CD14-positive monocyte (primary cell): Measurements from ENCODE around the gene IGFN1. TPM values are rescaled to one million over a fixed set of nuclear protein-coding genes. Genes with fewer than 3 reads are reported as not detected.
A peak's percentile ranks its signal among the peaks of the same experiment; 100 is the strongest.

ENCODE experiments used
- DNase-seq, 3 donors: peaks; one replicate each; pipeline ENCODE4 v3.0.0-alpha.2; 2011 to 2022
- H2AFZ ChIP-seq: 2 replicates; pipeline ENCODE4 v1.6.0; 2012; ENCODE audit warnings: mild to moderate bottlenecking, low read depth, low read length, inconsistent platforms; ENCODE audit not compliant: insufficient read depth, poor library complexity, severe bottlenecking
- H3K27ac ChIP-seq, 2 donors: 1 replicate in 1 of 2; 2 replicates in 1 of 2; pipeline ENCODE4 v1.5.1; 2012 to 2013; ENCODE audit warnings: low read length in 2 of 2, control low read depth in 1 of 2, inconsistent platforms in 1 of 2, low read depth in 1 of 2, mild to moderate bottlenecking in 1 of 2
- H3K27me3 ChIP-seq, 2 donors: one replicate each; pipeline versions ENCODE4 v1.6.0 to v1.6.1; 2011 to 2013; ENCODE audit warnings: low read length in 2 of 2; ENCODE audit not compliant: control insufficient read depth in 2 of 2, insufficient read depth in 2 of 2
- H3K36me3 ChIP-seq, 2 donors: replicated peaks in 1 of 2; 1 replicate in 1 of 2; 2 replicates in 1 of 2; pipeline versions ENCODE4 v1.5.1 to v1.6.1; 2012 to 2013; ENCODE audit warnings: low read length in 2 of 2, control low read depth in 1 of 2, inconsistent platforms in 1 of 2, mild to moderate bottlenecking in 1 of 2; ENCODE audit not compliant: insufficient read depth in 2 of 2, control insufficient read depth in 1 of 2
- H3K4me1 ChIP-seq, 2 donors: 1 replicate in 1 of 2; 2 replicates in 1 of 2; pipeline versions ENCODE4 v1.5.1 to v1.6.1; 2012 to 2013; ENCODE audit warnings: low read length in 2 of 2, control low read depth in 1 of 2, inconsistent platforms in 1 of 2, mild to moderate bottlenecking in 1 of 2, moderate library complexity in 1 of 2; ENCODE audit not compliant: insufficient read depth in 2 of 2, control insufficient read depth in 1 of 2
- H3K4me2 ChIP-seq: replicated peaks from 2 replicates; pipeline ENCODE3; 2012; ENCODE audit warnings: low read length, moderate library complexity, mild to moderate bottlenecking; ENCODE audit not compliant: poor library complexity, severe bottlenecking; ENCODE audit errors: extremely low read depth
- H3K4me3 ChIP-seq, 3 experiments: fragments of 200-600 bp in 1 of 3; sonication (generic) in 1 of 3; replicated peaks in 1 of 3; 1 replicate in 2 of 3; 2 replicates in 1 of 3; pipeline ENCODE4 v1.5.1; 2011 to 2013; ENCODE audit warnings: low read length in 3 of 3, mild to moderate bottlenecking in 3 of 3, control low read depth in 2 of 3, low read depth in 2 of 3, inconsistent platforms in 1 of 3, moderate library complexity in 1 of 3
- H3K79me2 ChIP-seq: 2 replicates; pipeline ENCODE4 v1.6.0; 2012; ENCODE audit warnings: mild to moderate bottlenecking, control low read depth, inconsistent platforms, low read length, moderate library complexity; ENCODE audit not compliant: insufficient read depth
- H3K9ac ChIP-seq: 2 replicates; pipeline ENCODE4 v1.6.0; 2017; ENCODE audit warnings: low read length, mild to moderate bottlenecking; ENCODE audit not compliant: insufficient read depth, poor library complexity, severe bottlenecking
- H3K9me3 ChIP-seq, 2 donors: replicated peaks in 1 of 2; 1 replicate in 1 of 2; 2 replicates in 1 of 2; pipeline versions ENCODE4 v1.5.1 to v1.6.1; 2012 to 2013; ENCODE audit warnings: low read length in 2 of 2, control low read depth in 1 of 2; ENCODE audit not compliant: control insufficient read depth in 1 of 2, insufficient read depth in 1 of 2
- H4K20me1 ChIP-seq: 2 replicates; pipeline ENCODE4 v1.6.0; 2012; ENCODE audit warnings: mild to moderate bottlenecking, low read length, control low read depth, moderate library complexity; ENCODE audit not compliant: insufficient read depth
- H3K27ac Mint-ChIP-seq, 7 donors: one replicate each; pipeline ENCODE4 v1.8.0; 2020; ENCODE audit warnings: mild to moderate bottlenecking in 7 of 7, mixed read lengths in 7 of 7, moderate library complexity in 6 of 7, inconsistent platforms in 2 of 7
- H3K27me3 Mint-ChIP-seq, 3 donors: one replicate each; pipeline ENCODE4 v1.8.0; 2021 to 2022; ENCODE audit warnings: low read depth in 3 of 3, mild to moderate bottlenecking in 3 of 3, mixed read lengths in 3 of 3, moderate library complexity in 3 of 3, inconsistent platforms in 1 of 3
- H3K36me3 Mint-ChIP-seq, 2 donors: one replicate each; pipeline ENCODE4 v1.8.0; 2020; ENCODE audit warnings: mixed read lengths in 2 of 2, inconsistent platforms in 1 of 2, mild to moderate bottlenecking in 1 of 2
- H3K4me1 Mint-ChIP-seq: one replicate; pipeline ENCODE4 v1.8.0; 2020; ENCODE audit warnings: mild to moderate bottlenecking, mixed read lengths
- H3K4me3 Mint-ChIP-seq, 2 donors: one replicate each; pipeline ENCODE4 v1.8.0; 2020; ENCODE audit warnings: mild to moderate bottlenecking in 2 of 2, mixed read lengths in 2 of 2, moderate library complexity in 1 of 2
- H3K9me3 Mint-ChIP-seq, 7 donors: one replicate each; pipeline ENCODE4 v1.8.0; 2020 to 2022; ENCODE audit warnings: mixed read lengths in 7 of 7, mild to moderate bottlenecking in 6 of 7, moderate library complexity in 6 of 7, inconsistent platforms in 2 of 7
- CTCF ChIP-seq: fragments of 200-600 bp; IDR thresholded peaks from one replicate; pipeline ENCODE4 v1.8.0; 2022; ENCODE audit warnings: antibody characterized with exemption, mild to moderate bottlenecking
- WGBS: methylation state at CpG from one replicate; pipeline ENCODE4 v1.1.5; 2013; ENCODE audit warnings: missing lambda C conversion rate; ENCODE audit not compliant: insufficient coverage; 5-methylcytosine and 5-hydroxymethylcytosine counted together
- intact Hi-C, 2 donors: fragments of 100-400 bp; cut with micrococcal nuclease; formaldehyde crosslinking; loops; one replicate each; pipeline versions ENCODE4 v1.15.0 to v1.15.1; 2023
- polyA plus RNA-seq, 3 donors: library from polyadenylated mRNA; depleted of rRNA in 1 of 3; unstranded in 2 of 3; stranded (reverse) in 1 of 3; fragments of 300-500 nt in 2 of 3; fragments of >200 nt in 1 of 3; fragmentation: Illumina TruSeq in 2 of 3; gene quantifications; 1 replicate in 2 of 3; 2 replicates in 1 of 3; pipeline ENCODE4 v1.2.3, GENCODE V29; 2012 to 2021

IGFN1 gene
- polyA plus RNA-seq, 3 donors = not detected

- peak overlapping the region in 1 of 2 donors; percentile 38 for H3K27ac ChIP-seq
- TF ChIP-seq CTCF = peak; percentile 29
- peaks cover 0 to 6% of the 10 kb centered on the region in 2 donors for H3K9me3 ChIP-seq
- peaks cover 16% of the 10 kb centered on the region for H3K4me1 Mint-ChIP-seq
- peaks cover 2 to 6% of the 10 kb centered on the region in 2 donors for H3K36me3 Mint-ChIP-seq
- intact Hi-C loops = no loop called here
- 11% methylated on average over 34 of the region's 48 CpGs for WGBS
- peak overlapping the region; percentile 97 for H3K4me2 ChIP-seq
- H3K9me3 Mint-ChIP-seq = peaks cover 0 to 6% (median 4%) of the 10 kb centered on the region in 7 donors
- H3K27ac Mint-ChIP-seq = peak overlapping the region in 3 of 7 donors; percentile 21 to 74 (median 69)
- peak overlapping the region; percentile 98 for H2AFZ ChIP-seq
- peak overlapping the region; percentile 65 to 88 (median 66) for H3K4me3 ChIP-seq
- no peaks in the 10 kb centered on the region for H4K20me1 ChIP-seq
- H3K79me2 ChIP-seq = no peaks in the 10 kb centered on the region
- H3K9ac ChIP-seq = peak overlapping the region; percentile 67
- no peaks in the 10 kb centered on the region for H3K36me3 ChIP-seq
- peaks cover 6 to 21% (median 11%) of the 10 kb centered on the region in 3 donors for H3K27me3 Mint-ChIP-seq
- peak in 2 of 3 donors; percentile 18 to 21 for DNase-seq
- peaks cover 9 to 10% of the 10 kb centered on the region in 2 donors for H3K4me1 ChIP-seq
- peaks cover 0 to 9% of the 10 kb centered on the region in 2 donors for H3K27me3 ChIP-seq
- H3K4me3 Mint-ChIP-seq = peak overlapping the region; percentile 88
Measured at GRCh38 chr1:201171063-201172036, 19.3 kb upstream of the IGFN1 start.

GRCh38 chr1:201172326-201172725 lies 18.3 kb upstream of the IGFN1 start:
- no peaks in the 10 kb centered on the region for H3K36me3 ChIP-seq
- no peaks in the 10 kb centered on the region for H3K79me2 ChIP-seq
- peaks cover 9 to 10% of the 10 kb centered on the region in 2 donors for H3K4me1 ChIP-seq
- no peak for DNase-seq
- H3K27me3 ChIP-seq = peaks cover 0 to 9% of the 10 kb centered on the region in 2 donors
- Mint-ChIP-seq H3K36me3 (peaks cover 2 to 6% of the 10 kb centered on the region in 2 donors), H3K27me3 (peaks cover 6 to 18% (median 9%) of the 10 kb centered on the region in 3 donors), H3K9me3 (peaks cover 0 to 6% (median 4%) of the 10 kb centered on the region in 7 donors), H3K4me1 (peaks cover 16% of the 10 kb centered on the region), H3K27ac (no peak overlapping the region), H3K4me3 (peak overlapping the region in 1 of 2 donors; percentile 53)
- no peak overlapping the region for H3K9ac ChIP-seq
- intact Hi-C loops = no loop called here
- TF ChIP-seq CTCF = no peak
- H3K4me3 ChIP-seq = no peak overlapping the region
- no peak overlapping the region for H3K27ac ChIP-seq
- no peaks in the 10 kb centered on the region for H4K20me1 ChIP-seq
- 100% methylated on average over 2 of the region's 4 CpGs for WGBS
- no peak overlapping the region for H3K4me2 ChIP-seq
- H3K9me3 ChIP-seq = peaks cover 0 to 6% of the 10 kb centered on the region in 2 donors
- no peak overlapping the region for H2AFZ ChIP-seq
